HG03378 (cell line): ENCODE results near the gene CYSRT1.

Experiments
- ATAC-seq: cut with Tn5 transposase; IDR thresholded peaks from one replicate; pipeline ENCODE4 v1.9.1; 2021; ENCODE audit warnings: mild to moderate bottlenecking, moderate library complexity; ENCODE audit not compliant: unreplicated experiment

The CYSRT1 gene

DNA sequence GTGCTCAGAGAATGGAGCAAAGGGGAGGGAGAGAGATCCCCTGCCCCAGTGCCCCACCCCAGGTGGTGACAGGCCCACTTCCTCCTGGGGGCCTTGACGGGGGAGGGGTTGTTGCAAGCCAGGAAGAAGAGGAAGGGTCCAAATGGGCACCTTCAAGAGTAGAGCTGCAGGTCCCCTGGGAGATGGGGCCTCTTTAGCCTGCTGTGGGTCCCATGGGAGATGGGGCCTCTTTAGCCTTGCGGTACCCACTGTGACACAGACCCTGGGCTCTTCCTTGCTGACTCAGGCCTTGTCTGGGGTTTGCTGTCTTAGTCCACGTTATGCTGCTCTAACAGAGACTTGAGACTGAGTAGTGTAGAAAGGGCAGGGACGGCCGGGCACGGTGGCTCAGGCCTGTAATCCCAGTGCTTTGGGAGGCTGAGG lies 43.0 kb downstream of the CYSRT1 start:
- no peak for ATAC-seq

DNA sequence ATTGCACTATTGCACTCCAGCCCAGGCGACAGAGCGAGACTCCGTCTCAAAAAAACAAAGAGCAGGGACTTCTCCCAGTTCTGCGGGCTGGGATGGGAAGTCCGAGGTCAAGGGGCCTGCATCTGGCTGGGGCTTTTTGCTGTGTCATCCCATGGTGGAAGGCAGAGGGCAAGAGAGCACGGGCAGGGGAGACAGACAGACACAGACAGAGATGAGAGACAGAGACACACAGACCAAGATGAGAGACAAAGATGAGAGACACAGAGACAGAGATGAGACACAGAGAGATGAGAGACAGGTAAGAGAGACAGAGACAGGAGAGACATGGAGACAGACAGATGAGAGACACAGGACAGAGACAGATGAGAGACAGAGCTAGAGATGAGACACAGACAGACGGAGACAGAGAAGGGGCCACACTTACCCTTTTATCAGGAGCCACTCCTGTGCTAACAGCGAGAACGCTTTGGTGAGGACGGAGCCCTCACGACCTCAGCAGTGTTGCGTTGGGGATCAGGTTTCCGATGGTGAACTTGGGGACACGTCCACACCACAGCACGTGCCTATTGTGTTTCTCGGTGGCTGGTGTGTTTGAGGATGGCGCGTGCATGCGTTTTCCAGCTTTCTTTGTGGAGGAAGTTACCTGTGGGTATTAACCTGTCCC lies 43.7 kb downstream of the CYSRT1 start:
- ATAC-seq: no peak

DNA sequence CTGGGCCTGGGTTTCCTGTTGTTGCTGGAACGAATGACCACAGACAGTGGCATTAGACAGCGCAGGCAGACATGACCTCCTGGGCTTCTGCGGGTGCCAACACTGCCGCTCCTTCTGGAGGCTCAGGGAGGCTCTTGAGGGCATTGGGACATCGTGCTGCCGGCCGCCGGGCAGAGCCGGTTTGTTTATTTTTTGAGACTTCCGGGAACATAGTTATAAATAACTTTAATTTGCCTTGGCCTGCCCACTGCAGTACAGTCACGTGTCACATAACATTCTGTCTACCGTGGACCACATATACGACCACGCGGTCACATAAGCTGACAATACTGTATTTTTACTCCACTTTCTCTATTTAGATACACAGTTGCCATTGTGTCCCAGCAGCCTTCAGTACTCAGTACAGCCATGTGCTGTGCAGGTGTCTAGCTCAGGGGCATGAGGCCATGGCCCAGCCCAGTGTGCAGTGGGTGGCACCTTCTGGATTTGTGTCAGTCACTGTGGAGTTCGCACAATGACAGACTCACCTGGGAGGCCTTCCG lies 44.3 kb downstream of the CYSRT1 start:
- no peak for ATAC-seq

DNA sequence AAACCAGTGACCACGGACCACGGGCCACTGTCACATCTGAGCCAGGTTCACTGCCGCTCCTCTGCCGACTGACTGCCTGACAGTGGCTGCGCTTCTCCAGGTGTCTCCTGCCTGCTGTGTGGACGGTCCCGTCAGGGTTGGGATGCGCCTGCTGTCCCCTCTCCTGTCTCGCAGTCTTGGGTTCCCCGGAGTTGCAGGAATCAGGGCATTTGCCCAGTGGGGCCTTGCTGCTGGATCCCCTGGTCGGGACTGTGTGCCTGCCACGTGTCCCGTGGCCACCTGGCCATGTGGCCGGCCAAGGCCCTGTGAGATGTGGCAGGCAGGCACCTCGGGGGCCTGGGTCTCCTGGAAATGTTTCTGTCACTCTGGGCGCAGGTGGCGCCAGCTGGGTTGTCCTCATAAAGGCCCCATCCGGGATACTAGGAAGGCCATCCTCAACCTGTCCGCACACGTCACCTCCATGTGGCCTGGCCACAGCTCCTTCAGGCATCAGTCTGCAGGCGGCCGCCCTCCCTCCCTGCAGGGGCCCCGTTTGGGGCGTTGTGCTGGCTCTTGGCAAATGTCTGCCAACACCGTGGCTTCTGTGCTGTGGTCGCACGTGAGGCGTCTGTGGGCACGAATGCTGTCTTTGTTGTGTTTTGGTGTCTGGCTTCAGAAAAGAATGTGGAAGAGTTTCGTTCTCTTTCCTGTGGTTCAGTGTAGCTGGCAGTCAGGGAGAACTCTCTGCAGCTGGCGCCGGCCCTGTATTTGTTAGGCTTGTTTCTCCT lies 46.1 kb downstream of the CYSRT1 start:
- no peak for ATAC-seq

DNA sequence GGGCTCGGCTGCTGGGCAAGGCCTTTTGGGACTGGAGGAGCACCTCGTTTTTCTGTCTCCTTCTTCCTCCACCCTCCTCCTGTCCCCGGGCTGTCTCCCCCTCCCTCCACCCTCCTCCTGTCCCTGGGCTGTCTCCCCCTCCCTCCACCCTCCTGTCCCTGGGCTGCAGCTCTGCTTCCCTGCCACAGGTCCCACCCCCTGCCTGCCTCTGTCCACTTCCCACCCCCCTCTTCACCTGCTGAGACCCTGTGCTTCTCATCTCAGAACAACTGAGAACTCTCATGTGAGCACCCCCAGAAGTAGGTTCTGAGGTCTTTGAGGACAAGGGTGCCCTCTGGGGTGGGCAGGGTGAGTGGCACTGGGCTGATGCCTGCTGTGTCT lies 46.7 kb downstream of the CYSRT1 start:
- no peak for ATAC-seq

DNA sequence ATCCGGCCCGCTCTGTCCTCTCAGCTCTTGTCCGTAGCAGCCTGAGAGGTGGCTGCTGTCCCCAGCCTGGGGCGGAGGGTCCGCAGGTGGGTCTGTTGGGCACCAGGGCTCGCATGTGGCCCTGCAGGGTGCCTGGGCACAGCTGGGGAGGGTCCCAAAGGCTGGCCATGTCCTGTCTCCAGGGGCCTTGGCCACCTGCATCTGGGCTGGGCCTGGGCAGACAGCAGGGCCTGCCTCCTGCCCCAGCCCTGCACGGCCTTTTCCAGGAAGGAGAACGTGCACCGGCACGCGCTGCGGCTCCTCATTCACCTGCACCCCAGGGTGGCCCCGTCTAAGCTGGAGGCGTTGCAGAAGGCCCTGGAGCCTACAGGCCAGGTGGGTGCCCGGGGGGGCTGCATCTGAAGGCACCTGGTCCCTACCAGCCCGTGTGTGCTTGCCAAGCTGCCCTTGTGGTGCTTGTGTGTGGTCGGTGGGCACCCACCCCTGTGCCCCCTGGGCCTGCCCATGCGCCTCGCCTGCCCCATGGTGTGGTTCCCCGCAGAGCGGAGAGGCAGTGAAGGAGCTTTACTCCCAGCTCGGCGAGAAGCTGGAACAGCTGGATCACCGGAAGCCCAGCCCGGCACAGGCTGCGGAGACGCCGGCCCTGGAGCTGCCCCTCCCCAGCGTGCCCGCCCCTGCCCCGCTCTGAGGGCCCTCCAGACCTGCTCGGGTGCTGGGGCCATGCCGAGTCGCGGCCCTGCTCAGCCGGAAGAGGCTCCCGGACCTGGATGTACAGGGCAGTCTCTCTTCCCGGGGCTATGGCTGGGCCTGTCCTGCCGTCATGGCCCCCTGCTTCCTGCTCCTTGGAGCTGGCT lies 47.5 kb downstream of the CYSRT1 start:
- no peak for ATAC-seq

DNA sequence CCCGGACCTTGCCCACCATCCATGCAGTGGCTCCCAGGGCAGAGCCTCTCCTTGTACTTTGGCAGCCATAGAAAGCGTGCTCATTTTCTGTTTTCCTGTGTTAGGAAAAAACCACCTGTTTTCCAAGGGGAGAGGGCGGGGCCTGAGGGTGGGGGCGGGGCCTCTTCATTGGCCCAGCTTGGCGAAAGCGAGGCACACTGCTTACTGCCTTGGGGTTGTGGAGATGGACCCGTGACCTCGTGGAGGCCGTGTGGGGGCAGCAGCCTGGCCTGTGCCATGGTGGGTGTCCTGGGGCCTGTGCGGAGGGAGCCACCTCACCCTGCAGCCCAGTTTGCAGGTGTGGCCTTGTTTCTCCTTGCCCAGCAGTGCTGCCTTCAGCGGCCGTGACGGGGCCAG lies 48.1 kb downstream of the CYSRT1 start:
- no peak for ATAC-seq

DNA sequence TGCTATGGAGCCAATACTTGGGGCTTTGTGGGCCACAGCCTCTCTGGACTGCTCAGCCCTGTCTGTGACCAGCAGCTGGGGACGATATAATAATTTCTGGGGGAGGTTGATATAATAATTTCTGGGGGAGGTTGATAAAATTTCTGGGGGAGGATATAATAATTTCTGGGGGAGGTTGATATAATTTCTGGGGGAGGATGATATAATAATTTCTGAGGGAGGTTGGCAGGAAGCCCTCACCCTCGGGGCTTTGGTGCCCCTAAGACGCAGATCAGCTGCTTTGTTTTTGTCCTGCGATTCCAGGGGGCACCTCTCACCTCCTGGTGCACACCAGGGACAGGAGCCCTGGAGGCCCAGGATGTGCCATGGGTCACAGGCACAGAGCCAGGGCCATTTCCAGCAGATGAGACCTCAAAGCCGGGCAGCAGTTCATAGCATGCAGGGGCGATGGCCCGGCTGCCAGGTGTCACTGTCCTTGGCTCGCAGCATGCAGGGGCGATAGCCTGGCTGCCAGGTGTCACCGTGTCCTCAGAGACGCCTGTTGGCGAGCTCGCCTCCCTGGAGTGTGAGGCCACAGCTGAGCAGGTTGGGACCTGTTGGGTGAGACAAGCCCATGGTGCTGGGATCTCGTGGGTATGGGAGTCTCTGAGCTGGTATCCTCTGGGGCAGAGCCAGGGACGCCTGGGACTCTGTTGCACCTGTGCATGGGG lies 48.8 kb downstream of the CYSRT1 start:
- no peak for ATAC-seq

DNA sequence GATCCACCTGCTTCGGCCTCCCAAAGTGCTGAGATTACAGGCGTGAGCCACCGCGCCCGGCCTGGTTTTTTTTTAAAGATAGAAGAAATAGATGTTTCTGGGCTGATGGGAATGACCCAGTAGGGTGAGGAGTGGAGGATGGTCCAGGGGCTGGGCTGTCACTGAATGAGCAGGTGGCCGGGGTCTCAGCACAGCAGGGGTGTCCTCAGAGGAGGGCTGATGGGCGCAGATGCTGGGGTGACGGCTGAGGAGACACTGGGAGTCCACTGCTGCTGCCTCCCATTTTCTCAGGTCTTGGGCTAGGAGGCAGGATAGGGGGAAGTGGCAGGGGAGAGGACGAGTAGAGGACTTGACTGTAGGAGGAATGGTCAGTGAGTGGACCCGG lies 50.2 kb downstream of the CYSRT1 start:
- no peak for ATAC-seq
